Endothelial cell of umbilical vein (primary cell): ENCODE data around the gene C1orf94.

Source experiments
- EZH2 ChIP-seq: IDR thresholded peaks from 2 replicates; pipeline ENCODE4 v1.6.1; 2012; ENCODE audit warnings: borderline replicate concordance, low read depth, mild to moderate bottlenecking, moderate library complexity, low read length, inconsistent platforms; ENCODE audit not compliant: severe bottlenecking
- FOS ChIP-seq: IDR thresholded peaks from 2 replicates; pipeline ENCODE4 v1.6.1; 2011; ENCODE audit warnings: mild to moderate bottlenecking, low read length, moderate library complexity, borderline replicate concordance; ENCODE audit not compliant: insufficient read depth
- POLR2A ChIP-seq: IDR thresholded peaks from 2 replicates; pipeline ENCODE4 v1.6.1; 2012; ENCODE audit warnings: low read depth, mild to moderate bottlenecking, control low read depth, low read length
- POLR2AphosphoS5 ChIP-seq: IDR thresholded peaks from 2 replicates; pipeline ENCODE4 v1.6.1; 2012; ENCODE audit warnings: low read depth, mild to moderate bottlenecking, control low read depth, low read length, moderate library complexity; ENCODE audit not compliant: insufficient read depth
- TF ChIP-seq, protein P1 (sequence below), 2 donors: IDR thresholded peaks; 1 replicate in 1 of 2; 2 replicates in 1 of 2; pipeline ENCODE4 v1.5.1; 2011; ENCODE audit warnings: low read length in 2 of 2, mild to moderate bottlenecking in 2 of 2, moderate library complexity in 2 of 2, control low read depth in 1 of 2, inconsistent platforms in 1 of 2, low read depth in 1 of 2; ENCODE audit not compliant: insufficient read depth in 1 of 2; ENCODE audit errors: extremely low read depth in 1 of 2

DNA sequence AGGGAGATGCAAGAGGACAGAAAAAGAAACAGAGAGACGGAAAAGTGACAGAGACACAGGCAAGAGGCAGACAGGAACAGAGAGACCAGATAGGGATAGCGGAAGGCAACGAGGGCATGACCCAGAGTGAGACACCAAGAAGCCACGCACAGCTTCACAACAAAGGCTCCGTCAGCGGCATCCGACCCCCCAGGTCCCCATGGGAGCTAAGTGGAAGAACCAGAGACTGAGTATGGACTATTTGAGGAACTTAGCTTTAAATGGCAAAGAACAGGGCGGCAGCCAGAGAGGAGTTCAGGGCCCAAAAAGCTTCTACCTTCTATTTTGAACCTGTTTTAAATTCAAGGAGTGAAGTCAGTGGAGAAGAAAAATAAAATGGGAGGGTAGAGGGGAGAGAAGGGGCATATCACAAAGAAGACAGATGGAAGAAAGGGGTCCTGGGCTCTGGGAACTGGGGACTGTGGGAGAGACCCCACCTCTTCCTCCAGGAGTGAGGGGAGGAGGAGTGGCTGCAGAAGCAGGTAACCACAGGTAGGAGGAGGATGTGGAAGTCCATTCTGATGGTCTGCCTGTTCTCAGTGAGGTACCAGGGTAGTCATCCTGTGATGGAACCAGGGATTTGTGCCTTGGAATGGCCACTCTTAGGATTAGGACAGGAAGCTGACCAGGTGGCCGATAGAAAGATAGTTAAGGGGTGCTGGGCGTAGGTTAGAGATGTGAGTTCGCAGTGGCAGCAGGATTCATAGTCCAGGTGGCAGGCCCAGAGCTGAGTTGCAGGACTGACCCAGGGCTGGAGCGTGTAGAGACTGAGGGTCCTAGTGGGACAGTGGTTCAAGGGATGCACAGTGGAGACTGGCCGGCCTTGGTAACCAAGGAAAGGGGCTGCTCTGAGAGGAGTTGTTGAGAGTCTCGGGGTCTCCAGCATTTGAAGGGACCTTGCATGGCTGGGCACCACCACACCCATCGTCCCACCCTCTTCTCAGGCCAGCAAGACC lies 49.4 kb upstream of the C1orf94 start:
- TF ChIP-seq, protein P1, sequence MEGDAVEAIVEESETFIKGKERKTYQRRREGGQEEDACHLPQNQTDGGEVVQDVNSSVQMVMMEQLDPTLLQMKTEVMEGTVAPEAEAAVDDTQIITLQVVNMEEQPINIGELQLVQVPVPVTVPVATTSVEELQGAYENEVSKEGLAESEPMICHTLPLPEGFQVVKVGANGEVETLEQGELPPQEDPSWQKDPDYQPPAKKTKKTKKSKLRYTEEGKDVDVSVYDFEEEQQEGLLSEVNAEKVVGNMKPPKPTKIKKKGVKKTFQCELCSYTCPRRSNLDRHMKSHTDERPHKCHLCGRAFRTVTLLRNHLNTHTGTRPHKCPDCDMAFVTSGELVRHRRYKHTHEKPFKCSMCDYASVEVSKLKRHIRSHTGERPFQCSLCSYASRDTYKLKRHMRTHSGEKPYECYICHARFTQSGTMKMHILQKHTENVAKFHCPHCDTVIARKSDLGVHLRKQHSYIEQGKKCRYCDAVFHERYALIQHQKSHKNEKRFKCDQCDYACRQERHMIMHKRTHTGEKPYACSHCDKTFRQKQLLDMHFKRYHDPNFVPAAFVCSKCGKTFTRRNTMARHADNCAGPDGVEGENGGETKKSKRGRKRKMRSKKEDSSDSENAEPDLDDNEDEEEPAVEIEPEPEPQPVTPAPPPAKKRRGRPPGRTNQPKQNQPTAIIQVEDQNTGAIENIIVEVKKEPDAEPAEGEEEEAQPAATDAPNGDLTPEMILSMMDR (IDR thresholded peaks at IDR 0.05; ENCODE audit: extremely low read depth in 1 of 2, insufficient read depth in 1 of 2, low read depth in 1 of 2, low read length in 2 of 2), result no peak
- TF ChIP-seq POLR2AphosphoS5 (no peak), EZH2 (no peak), POLR2A (no peak), FOS (no peak)
